HG02763 (cell line): Measurements from ENCODE around the gene CDK17.
"Not testable (repeated sequence)": the region's sequence is repeated elsewhere in the genome, so short reads cannot be mapped to it uniquely, and the experiment has no call there.

Source experiments
- ATAC-seq: cut with Tn5 transposase; IDR thresholded peaks from one replicate; pipeline ENCODE4 v1.9.1; 2021; ENCODE audit warnings: mild to moderate bottlenecking, moderate library complexity; ENCODE audit not compliant: unreplicated experiment

The CDK17 gene

DNA sequence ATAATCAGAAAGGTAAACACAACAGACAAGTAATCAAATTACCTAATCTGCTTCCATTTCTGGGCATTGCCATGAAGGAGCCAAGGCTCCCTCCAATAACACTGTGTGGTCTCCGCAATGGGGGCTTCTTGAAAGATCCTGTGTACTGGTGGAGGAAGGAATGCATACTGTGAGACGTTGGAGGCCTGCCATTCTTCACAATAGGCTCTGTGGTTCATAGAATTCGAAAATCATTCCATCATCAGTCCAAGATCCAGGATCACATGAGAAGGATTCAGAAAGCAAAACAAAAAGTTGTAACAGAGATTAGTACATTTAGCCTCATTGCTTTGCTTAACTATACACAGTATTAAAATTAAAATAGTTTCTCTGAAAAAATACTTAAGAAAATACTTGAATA is 76.3 kb downstream of the CDK17 start:
- ATAC-seq, result no peak

DNA sequence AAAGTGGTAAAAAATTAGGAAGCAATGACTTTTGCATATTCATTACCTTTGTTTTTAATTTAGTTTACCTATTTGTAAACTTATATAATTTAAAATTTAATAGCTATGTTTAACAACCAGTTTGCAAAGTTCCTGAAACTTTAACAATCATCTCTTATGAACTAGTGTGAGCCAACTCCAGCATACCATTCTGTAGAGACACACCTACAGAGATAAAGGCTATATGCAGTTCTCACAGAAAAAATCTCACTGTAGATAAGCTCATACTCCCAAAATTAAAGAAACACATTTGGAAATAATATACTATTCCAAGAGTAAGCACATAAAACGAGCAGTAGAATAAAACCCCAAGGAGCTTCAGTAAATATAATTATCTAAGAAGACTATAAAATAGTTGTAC is 77.5 kb downstream of the CDK17 start:
- ATAC-seq, result no peak

DNA sequence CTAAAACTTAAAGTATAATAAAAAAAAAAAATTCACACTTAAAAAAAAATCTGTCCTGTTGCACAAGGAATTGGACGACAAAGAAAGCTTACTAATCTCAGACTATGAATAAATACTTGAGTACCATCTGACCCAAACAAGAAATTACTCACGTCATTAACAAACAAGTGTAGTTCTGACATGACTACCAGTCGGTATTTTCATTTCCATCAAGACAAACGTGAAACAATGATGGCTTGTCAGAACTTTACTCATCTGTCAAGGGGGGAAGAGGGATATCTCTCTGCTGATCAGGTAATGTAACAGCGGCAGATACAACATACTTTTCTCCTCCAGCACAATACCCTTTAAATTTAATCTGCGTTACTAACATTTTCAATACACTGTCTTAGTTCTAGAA is 78.3 kb downstream of the CDK17 start:
- ATAC-seq, result no peak

DNA sequence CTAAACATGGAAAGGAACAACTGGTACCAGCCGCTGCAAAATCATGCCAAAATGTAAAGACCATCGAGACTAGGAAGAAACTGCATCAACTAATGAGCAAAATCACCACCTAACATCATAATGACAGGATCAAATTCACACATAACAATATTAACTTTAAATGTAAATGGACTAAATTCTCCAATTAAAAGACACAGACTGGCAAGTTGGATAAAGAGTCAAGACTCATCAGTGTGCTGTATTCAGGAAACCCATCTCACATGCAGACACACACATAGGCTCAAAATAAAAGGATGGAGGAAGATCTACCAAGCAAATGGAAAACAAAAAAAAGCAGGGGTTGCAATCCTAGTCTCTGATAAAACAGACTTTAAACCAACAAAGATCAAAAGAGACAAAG is 82.4 kb downstream of the CDK17 start:
- ATAC-seq, result not testable (repeated sequence)

DNA sequence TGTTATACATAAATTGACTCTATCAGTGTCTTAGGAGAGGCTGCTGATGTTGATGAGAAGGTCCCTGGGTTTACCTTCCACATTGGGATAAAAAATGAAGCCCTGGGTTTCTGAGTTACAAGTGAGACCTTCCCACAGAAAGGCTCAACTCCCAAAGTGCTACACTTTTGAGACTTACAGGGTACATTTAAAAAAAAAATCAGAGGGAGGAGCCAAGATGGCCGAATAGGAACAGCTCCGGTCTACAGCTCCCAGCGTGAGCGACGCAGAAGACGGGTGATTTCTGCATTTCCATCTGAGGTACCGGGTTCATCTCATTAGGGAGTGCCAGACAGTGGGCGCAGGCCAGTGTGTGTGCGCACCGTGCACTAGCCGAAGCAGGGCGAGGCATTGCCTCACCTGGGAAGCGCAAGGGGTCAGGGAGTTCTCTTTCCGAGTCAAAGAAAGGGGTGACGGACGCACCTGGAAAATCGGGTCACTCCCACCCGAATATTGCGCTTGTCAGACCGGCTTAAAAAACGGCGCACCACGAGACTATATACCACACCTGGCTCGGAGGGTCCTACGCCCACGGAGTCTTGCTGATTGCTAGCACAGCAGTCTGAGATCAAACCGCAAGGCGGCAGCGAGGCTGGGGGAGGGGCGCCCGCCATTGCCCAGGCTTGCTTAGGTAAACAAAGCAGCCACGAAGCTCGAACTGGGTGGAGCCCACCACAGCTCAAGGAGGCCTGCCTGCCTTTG is 84.3 kb downstream of the CDK17 start:
- not testable (repeated sequence) for ATAC-seq

DNA sequence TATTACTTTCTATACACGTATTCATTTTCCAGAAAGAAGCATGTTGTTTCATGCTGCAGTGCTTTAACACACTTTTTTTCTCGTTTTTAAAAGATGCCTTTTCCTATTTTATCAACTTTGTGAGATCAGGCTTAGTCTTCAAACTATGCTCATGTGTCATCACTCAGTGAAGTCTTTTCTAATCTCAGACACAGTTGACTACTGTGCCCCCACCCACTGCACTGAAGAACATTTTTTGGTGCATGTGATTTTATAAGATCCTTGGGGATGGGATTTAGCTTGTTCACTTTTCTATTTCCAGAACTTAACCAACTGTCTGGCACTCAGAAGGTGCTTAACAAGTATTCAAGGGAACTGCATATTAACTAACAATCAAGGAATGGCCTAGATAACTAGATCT is 85.5 kb downstream of the CDK17 start:
- ATAC-seq, result no peak

DNA sequence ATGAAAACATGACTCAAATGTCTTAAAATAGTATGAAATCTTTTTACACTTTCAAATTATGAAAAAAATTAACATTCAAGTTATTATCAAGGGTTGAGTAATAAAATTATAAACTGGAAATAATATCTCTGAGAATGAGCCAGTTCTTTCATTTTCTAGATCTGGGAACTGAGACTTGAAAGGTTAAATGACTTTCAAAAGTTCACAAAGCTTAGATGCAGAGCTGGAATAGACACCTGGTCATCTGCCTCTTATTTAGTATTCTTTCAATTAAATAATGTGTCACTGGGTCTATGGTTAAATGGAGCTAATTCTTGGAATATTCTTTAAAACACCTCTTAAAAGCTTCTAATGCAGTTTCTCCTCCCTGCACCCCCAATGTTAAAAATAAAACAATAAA is 86.6 kb downstream of the CDK17 start:
- no peak for ATAC-seq

DNA sequence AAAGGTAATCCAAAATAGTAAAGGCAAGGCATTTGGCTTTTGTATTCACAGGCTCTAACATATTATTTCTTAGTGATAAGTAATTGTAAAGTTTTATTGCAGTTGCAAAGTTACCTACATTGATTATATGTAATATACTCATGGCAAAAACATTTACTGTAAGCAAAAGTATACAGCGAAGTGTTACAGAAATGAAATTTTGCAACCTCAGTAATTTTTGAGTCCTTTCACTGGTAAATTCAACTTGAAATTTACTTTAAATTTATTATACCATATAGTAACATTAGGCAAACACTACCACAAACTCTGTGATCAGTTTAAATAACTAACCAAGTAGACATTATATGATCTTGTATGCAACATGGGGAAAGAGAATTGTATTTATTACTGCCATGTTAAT is 89.0 kb downstream of the CDK17 start:
- ATAC-seq, result no peak

DNA sequence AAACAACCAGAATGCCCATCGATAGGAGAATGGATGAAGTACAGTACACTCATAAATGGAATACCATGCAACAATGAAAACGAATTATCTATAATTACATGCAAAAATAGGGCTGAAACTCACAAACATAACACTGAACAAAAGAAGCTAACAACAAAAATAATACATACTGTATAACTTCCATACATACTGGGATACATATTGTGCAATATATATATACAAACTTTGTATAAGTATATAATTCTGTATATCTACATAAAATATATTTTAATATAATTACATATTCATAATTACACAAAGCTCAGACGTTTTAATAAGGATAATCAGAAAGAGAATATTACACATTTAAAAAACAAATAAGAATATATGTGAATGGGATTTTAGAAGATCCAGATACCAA is 90.2 kb downstream of the CDK17 start:
- no peak for ATAC-seq

DNA sequence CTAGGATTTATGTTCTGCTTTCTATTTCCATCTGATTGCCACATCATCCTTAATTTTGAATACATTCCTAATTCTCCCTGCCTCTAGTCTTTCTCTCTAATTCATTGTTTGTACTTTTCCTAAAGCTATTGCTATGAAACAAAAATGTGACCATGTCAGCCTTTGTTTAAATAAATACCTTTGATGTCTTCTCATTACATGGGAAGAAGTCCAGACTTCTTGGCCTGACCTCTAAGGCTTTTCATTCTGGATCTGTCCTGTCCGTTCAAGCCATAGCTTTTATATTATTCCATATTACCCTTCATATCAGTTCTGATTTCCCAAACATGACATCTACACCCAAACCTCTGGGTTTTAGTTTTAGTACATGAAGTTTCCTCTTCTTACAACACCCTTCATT is 91.4 kb downstream of the CDK17 start:
- ATAC-seq, result no peak

DNA sequence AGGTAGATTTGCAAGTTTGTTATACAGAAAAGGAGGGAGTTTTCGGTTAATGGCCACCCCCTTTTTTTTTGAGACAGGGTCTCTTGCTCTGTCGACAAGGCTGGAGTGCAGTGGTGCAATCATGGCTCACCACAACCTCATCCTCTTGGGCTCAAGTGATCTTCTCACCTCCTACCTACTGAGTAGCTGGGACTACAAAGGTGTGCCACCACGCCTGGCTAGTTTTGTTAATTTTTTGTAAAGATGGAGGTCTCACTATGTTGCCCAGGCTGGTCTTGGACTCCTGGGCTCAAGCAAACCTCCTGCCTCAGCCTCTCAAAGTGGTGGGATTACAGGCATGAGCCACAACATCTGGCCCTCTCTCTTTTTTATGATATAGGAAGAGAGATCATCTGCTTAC is 94.6 kb downstream of the CDK17 start:
- no peak for ATAC-seq

DNA sequence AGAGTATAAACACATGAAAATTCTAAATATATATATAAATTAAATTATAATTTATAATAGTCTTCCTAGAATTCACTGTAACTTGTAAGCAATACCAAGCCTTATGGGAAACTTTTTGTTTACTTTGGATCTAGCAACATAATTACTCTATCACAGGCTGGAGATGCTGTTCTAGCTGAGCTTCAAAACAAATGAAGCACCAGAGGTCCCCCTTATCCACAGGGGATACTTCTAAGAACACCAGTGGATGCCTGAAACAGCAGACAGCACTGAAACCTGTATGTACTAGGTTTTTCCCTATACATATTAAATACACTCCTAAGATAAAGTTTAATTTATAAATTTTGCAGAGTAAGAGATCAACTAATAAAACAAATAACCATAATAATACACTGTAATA is 96.6 kb downstream of the CDK17 start:
- no peak for ATAC-seq

DNA sequence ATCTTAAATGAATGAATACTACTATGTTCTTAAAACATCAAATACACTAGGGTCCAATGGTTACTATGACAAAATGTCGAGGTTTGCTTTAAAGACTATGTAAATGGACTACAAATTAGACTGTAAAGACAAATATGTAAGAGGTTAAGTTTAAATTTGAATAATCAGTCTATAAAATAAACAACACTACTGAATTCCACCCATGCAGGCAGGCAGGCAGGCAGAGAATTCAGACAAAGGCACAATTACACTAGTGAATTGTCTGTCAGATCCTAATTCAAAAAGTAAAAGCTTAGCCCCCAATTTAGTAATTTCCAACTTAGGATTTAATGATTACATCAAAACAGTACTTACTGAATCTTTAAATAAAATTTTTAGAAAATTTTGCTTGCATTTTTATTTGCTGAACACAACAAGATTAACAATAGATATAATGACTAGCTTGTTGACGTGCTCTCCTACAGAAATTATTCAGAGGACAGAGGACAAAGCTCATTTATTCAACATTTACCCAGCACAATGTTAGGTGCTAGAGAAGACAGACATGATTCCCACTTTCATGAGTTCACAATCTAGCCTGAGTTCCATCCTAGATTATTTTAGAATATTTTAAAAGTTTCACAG is 97.4 kb downstream of the CDK17 start:
- no peak for ATAC-seq

DNA sequence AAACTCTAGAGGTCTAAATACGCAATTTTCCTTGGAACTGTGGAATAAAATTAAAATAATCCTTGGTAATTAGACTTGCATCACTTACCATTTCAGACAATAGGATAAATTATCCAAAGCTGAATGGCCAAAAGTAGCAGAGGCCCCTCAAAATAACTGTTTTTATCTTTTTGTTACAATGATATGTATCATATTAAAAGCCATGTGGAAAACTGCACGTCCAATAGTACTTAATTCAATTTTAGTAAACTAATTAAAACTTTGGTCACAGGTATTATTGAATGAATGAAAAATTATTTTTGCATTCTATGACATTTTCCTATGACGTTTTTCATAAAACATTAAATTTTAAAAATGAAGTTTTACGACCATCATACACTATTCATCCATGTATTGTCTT is 98.5 kb downstream of the CDK17 start:
- no peak for ATAC-seq

DNA sequence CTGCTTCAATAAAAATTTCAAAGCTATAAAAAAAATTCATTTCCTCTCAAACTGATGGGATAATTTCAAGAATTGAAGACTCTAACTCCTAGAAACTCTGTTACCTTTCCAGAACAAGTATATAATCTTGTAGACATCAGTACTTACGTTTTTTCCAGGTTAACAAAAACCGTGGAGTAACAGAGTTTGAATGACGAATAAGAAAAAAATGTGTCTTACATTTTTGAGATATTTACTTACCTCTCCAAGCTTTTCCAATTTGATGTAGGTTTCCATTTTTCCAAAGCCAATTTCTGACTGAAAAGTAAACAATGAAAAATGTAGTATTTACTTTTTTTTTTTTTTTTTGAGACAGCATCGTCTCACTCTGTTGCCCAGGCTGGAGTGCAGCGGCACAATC is 100.2 kb downstream of the CDK17 start:
- ATAC-seq, result no peak

DNA sequence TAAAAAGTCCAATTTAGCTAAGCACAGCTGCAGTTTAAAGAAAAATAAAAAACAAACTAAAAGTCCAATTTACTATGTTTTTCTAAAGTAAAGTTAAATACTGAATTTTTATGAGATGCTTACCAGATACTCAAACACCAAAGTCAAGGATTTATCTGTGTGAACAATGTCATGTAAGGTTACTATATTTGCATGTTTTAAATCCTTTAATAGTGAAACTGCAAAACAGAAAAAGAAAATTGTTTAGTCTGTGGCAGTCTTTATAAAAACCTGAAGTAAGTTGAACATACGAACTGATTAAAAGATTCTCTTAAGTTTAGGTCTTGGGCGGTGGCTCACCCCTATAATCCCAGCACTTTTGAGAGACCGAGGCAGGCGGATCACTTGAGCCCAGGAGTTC is 102.7 kb downstream of the CDK17 start:
- no peak for ATAC-seq

DNA sequence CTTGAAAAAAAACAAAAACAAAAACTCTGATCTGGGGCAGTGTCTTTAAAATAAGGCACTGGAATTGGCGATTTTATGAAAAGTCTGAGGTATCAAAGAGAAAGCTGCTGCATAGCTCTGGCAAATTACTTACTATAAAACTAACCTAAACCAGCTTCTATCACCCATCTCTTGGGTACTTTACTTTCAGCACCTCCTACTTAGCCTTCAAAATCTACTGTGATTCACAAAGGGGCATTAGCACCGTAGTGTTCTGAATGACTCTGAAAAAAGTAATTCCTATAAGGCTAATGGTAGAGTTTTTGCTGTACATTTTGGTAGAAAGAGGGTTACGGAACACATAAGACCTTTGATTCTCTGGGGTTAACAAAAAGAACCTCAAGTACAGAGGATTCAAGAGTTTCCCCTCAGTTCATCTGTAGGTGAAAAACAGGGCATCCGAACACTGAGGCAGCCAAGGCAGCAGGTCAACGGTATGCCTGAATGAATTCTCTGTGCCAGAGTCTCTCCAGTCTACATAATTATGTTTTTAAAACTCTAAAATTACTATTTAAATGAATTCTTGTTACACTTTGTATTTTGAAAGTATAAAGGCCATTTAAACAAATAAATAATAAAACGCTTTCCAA is 104.6 kb downstream of the CDK17 start:
- ATAC-seq, result no peak

DNA sequence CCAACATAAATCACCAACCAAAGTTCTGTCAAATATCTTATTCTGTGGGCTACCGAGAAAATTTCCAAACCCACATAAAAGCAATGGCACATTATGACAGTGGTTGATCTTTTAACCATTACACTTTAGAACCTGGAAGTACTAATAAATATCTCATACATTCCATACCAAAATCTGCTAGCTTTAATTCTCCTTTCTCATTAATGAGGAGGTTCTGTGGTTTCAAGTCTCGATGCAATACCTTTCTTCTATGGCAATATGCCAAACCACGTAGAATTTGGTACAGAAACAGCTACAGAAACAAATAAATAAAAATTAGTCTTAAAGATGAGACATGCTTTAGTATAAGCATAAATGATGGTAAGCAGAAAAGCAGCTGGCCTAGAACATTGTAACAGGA is 105.4 kb downstream of the CDK17 start:
- no peak for ATAC-seq

DNA sequence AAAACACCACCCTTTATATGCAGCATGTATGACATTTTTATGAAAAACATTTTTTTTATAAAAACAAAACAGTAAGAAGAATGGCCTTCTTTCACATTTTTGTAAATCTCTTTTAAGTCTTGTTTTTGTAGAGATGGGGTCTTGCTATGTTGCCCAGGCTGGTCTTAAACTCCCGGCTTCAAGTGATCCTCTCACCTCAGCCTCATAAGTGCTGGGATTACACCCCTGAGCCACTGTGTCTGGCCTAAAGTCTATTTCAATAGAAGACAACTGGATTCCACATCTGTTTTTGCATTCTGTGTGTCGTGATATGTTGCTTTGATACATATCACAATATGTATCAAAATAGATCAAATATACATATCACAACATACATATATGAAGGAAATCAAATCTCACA is 107.1 kb downstream of the CDK17 start:
- no peak for ATAC-seq

DNA sequence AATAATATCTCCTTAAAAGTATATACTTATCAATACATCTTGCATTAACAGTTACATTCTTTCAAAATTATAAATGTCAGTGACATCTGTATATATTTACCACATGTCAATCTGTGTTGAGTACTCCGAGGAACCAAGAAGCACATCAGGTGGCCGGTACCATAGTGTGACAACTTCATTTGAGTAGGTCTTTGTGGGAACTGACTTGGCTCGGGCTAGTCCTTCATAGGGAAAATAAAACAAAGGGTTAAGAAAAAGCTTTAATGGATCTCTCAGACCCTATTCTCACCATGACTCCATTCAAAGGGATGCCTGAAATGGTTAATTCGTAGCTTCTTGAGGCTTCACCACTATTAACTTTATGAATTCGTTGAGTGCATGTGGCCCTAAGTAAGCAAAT is 111.2 kb downstream of the CDK17 start:
- no peak for ATAC-seq

DNA sequence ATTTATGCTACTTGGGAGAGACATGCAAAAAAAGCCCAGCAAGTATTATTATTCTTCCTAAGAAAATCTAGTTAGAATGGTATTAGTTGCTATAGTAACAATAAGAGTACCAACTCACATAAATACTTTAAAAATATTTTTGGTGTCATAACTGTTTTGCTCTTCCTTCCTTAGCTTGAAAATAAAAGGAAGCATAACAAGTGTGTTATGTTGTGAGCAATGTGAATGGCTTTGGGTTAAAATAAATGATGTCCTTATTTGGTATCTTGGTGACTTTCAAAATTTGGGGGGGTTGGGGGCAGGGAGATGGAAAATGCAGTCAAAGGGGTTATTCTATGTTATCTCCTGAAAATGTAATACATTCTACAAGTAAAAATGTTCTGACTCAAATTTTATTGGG is 115.1 kb downstream of the CDK17 start:
- ATAC-seq, result no peak

DNA sequence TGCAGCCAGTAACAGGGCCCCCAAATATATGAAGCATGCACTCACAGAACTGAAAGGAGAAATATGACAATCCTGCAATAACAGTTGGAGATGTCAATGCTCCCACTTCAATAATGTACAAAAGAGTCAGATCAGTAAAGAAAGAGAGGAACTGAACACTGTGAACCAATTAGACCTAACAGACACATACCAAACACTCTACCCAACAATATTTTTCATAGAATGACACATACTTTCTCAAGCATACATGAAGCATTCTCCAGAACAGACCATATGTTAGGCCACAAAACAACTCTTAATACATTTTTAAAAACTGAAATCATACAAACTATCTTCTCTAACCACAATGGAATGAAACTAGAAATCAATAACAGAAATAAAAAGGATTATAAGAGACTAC is 125.9 kb downstream of the CDK17 start:
- no peak for ATAC-seq
